Ascending aorta (tissue), 2 donors: ENCODE data around the gene PRDX3. TPM values are rescaled to one million over a fixed set of nuclear protein-coding genes. Genes with fewer than 3 reads are reported as not detected.
"Not testable (repeated sequence)": the region's sequence is repeated elsewhere in the genome, so short reads cannot be mapped to it uniquely, and the experiment has no call there.

Experiments used
- DNase-seq, 2 donors: peaks; one replicate each; pipeline ENCODE4 v3.0.0-alpha.2; 2019; ENCODE audit warnings: low spot score in 2 of 2
- H3K27ac ChIP-seq, 2 donors: fragments of 200-600 bp; sonication (generic); one replicate each; pipeline ENCODE4 v1.5.1; 2016 to 2017; ENCODE audit warnings: mild to moderate bottlenecking in 1 of 2
- H3K27me3 ChIP-seq: fragments of 200-600 bp; sonication (generic); one replicate; pipeline ENCODE4 v1.5.1; 2017
- H3K36me3 ChIP-seq, 2 donors: fragments of 200-600 bp; sonication (generic); one replicate each; pipeline ENCODE4 v1.5.1; 2016
- H3K4me1 ChIP-seq, 2 donors: fragments of 200-600 bp; sonication (generic); one replicate each; pipeline ENCODE4 v1.5.1; 2016 to 2017; ENCODE audit warnings: mild to moderate bottlenecking in 1 of 2
- H3K4me3 ChIP-seq, 2 donors: fragments of 200-600 bp; sonication (generic); one replicate each; pipeline ENCODE4 v1.5.1; 2016 to 2017; ENCODE audit warnings: mild to moderate bottlenecking in 1 of 2
- H3K9me3 ChIP-seq, 2 donors: fragments of 200-600 bp; sonication (generic); one replicate each; pipeline ENCODE4 v1.5.1; 2016
- intact Hi-C: fragments of 100-400 bp; cut with DNase I; formaldehyde crosslinking; loops from one replicate; pipeline ENCODE4 v1.15.1; 2023
- total RNA-seq: library from RNA; depleted of rRNA; stranded (reverse); fragments of >200 nt; gene quantifications from one replicate; pipeline ENCODE4 v1.1.0, GENCODE V29; 2016
- TF ChIP-seq, protein P1 (sequence below), 3 experiments: fragments of 200-600 bp in 2 of 3; fragments of 450-650 bp in 1 of 3; sonication (generic) in 2 of 3; IDR thresholded peaks; one replicate each; pipeline ENCODE4 v1.5.1; 2016 to 2019; ENCODE audit warnings: antibody characterized with exemption in 3 of 3, mild to moderate bottlenecking in 1 of 3, moderate library complexity in 1 of 3

PRDX3 gene
- total RNA-seq, 1 donor from 2014 or later: 34.9 TPM

GRCh38 chr10:119138346-119139306 is 40.0 kb downstream of the PRDX3 start:
- no peaks in the 10 kb centered on the region for H3K27me3 ChIP-seq
- H3K4me3 ChIP-seq: no peak overlapping the region
- peaks cover 0 to 17% of the 10 kb centered on the region in 2 donors for H3K36me3 ChIP-seq
- TF ChIP-seq, protein P1, sequence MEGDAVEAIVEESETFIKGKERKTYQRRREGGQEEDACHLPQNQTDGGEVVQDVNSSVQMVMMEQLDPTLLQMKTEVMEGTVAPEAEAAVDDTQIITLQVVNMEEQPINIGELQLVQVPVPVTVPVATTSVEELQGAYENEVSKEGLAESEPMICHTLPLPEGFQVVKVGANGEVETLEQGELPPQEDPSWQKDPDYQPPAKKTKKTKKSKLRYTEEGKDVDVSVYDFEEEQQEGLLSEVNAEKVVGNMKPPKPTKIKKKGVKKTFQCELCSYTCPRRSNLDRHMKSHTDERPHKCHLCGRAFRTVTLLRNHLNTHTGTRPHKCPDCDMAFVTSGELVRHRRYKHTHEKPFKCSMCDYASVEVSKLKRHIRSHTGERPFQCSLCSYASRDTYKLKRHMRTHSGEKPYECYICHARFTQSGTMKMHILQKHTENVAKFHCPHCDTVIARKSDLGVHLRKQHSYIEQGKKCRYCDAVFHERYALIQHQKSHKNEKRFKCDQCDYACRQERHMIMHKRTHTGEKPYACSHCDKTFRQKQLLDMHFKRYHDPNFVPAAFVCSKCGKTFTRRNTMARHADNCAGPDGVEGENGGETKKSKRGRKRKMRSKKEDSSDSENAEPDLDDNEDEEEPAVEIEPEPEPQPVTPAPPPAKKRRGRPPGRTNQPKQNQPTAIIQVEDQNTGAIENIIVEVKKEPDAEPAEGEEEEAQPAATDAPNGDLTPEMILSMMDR (IDR thresholded peaks at IDR 0.05): no peak
- H3K4me1 ChIP-seq: no peaks in the 10 kb centered on the region
- no peak for DNase-seq
- H3K9me3 ChIP-seq: no peaks in the 10 kb centered on the region
- intact Hi-C loops: no loop called here
- no peak overlapping the region for H3K27ac ChIP-seq

DNA sequence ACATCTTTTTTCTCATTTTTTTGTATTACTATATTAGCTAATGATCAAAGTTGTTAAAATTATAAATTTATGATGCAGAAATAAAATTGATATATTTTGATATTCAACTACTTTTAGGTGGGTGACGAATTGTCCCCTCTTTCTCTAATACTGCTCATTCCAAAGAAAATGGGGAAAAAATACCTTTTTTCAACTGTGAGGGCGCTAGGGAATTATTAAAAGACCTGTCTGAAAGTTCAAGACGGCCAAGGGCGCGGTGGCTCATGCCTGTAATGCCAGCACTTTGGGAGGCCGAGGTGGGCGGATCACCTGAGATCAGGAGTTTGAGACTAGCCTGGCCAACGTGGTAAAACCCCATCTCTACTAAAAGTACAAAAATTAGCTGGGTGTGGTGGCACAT is 40.7 kb downstream of the PRDX3 start:
- intact Hi-C loops, H3K27me3 ChIP-seq, H3K27ac ChIP-seq, H3K4me1 ChIP-seq, H3K9me3 ChIP-seq, DNase-seq, H3K4me3 ChIP-seq: not testable (repeated sequence)
- H3K36me3 ChIP-seq: peaks cover 7 to 25% of the 10 kb centered on the region in 2 donors

- TF ChIP-seq, protein P1 (IDR thresholded peaks at IDR 0.05): no peak
- H3K4me3 ChIP-seq: no peak overlapping the region
- no peaks in the 10 kb centered on the region for H3K27me3 ChIP-seq
- peaks cover 14 to 31% of the 10 kb centered on the region in 2 donors for H3K36me3 ChIP-seq
- H3K27ac ChIP-seq: no peak overlapping the region
- H3K9me3 ChIP-seq: no peaks in the 10 kb centered on the region
- no peaks in the 10 kb centered on the region for H3K4me1 ChIP-seq
- intact Hi-C loops: no loop called here
- DNase-seq: no peak
Measured at GRCh38 chr10:119136084-119136483, 42.5 kb downstream of the PRDX3 start.

DNA sequence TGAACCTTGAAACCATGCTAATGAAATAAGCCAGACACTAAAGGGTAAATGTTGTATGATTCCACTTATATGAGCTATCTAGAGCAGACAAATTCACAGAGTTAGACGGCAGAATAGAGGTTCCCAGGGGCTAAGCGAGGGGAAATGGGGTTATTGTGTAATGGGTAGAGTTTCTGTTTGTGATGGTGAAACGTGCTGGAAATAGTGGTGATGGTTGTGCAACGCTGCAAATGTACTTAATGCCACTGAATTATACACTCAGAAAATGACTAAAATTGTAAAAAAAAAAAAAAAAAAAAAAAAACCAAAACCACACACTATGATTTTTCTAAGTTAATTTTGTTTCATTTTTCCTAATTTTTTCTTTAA is 43.1 kb downstream of the PRDX3 start:
- Histone ChIP-seq H3K27ac (no peak overlapping the region), H3K27me3 (no peaks in the 10 kb centered on the region), H3K4me1 (no peaks in the 10 kb centered on the region), H3K4me3 (no peak overlapping the region), H3K36me3 (peaks cover 16 to 32% of the 10 kb centered on the region in 2 donors), H3K9me3 (no peaks in the 10 kb centered on the region)
- TF ChIP-seq, protein P1 (IDR thresholded peaks at IDR 0.05): no peak
- DNase-seq: no peak
- intact Hi-C loops: no loop called here

DNA sequence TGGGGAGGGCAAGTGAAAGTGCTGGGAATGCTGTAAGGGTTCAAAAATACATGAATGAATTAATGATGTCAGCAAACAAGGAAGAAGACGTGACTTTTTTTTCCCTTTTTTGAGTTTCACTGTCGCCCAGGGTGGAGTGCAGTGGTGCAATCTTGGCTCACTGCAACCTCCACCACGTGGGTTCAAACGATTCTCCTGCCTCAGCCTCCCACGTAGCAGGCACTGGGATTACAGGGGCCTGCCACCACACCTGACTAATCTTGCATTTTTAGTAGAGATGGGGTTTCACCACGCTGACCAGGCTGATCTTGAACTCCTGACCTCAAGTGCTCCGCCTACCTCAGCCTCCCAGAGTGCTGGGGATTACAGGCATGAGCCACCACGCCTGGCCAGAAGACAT is 44.7 kb downstream of the PRDX3 start:
- DNase-seq: no peak

More for the DNA sequence above, 44.7 kb downstream of the PRDX3 start:
- intact Hi-C loops: no loop called here
- peaks cover 31 to 45% of the 10 kb centered on the region in 2 donors for H3K36me3 ChIP-seq
- H3K4me3 ChIP-seq: no peak overlapping the region
- no peak overlapping the region for H3K27ac ChIP-seq
- H3K9me3 ChIP-seq: no peaks in the 10 kb centered on the region
- H3K27me3 ChIP-seq: no peaks in the 10 kb centered on the region
- H3K4me1 ChIP-seq: no peaks in the 10 kb centered on the region
- TF ChIP-seq, protein P1 (IDR thresholded peaks at IDR 0.05): no peak
